ENCODE results near the gene FIGN. TPM values are rescaled to one million over a fixed set of nuclear protein-coding genes. Genes with fewer than 3 reads are reported as not detected.

The FIGN gene
- total RNA-seq, 5 donors from 2014 or later (not counting 1 experiment from before 2014, with no cell fraction given): 0.03 to 0.16 TPM; not detected in 3

DNA sequence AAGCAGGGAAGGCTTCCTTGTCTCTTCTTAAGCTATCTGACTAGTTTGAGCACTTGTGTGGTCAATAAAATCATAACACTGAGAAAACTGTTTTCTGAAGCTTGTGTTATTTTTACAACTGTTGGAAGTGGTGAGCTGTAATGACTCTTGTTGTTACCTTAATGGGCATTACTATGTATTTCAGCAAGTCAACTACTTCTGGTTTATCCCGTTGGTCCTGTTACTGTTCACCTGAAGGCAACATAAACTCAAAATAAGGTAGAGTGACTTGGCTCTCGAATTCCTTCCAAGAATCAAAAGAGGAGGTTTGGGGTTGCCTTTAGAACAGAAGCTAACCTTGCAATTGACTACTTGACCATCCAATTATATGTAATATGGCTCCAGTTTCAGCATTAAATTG, 23.2 kb upstream of the FIGN start:
- H3K36me3 Mint-ChIP-seq: no peaks in the 10 kb centered on the region
- WGBS (ENCODE audit: insufficient coverage): no CpG with 5 or more reads among the region's 2 CpGs
- CTCF ChIA-PET: no interaction called here
- Histone ChIP-seq H3K36me3 (ENCODE audit: control insufficient read depth in 2 of 2, extremely low read depth in 1 of 2, insufficient read depth in 1 of 2, low read length in 1 of 2) (no peaks in the 10 kb centered on the region), H3K27ac (ENCODE audit: low read length) (no peak overlapping the region), H3K27me3 (replicated peaks in 1 of 2; ENCODE audit: control insufficient read depth in 2 of 2, extremely low read depth in 1 of 2, insufficient read depth in 2 of 2, low read length in 1 of 2) (no peaks in the 10 kb centered on the region), H3K4me3 (ENCODE audit: control insufficient read depth in 1 of 2, extremely low read depth in 1 of 2, low read length in 1 of 2) (no peak overlapping the region), H3K9me3 (no peaks in the 10 kb centered on the region), H3K4me1 (ENCODE audit: control insufficient read depth in 1 of 2, extremely low read depth in 1 of 2, insufficient read depth in 2 of 2, low read length in 2 of 2) (no peaks in the 10 kb centered on the region)
- H3K27ac Mint-ChIP-seq: no peak overlapping the region
- no peak for ATAC-seq (replicated peaks in 1 of 4)
- H3K9me3 Mint-ChIP-seq: peaks cover 0 to 5% (median 4%) of the 10 kb centered on the region in 3 donors
- no peak overlapping the region for H3K4me3 Mint-ChIP-seq
- POLR2A ChIA-PET: no interaction called here
- DNase-seq: no peak
- no peaks in the 10 kb centered on the region for H3K27me3 Mint-ChIP-seq
- H3K4me1 Mint-ChIP-seq: no peaks in the 10 kb centered on the region

DNA sequence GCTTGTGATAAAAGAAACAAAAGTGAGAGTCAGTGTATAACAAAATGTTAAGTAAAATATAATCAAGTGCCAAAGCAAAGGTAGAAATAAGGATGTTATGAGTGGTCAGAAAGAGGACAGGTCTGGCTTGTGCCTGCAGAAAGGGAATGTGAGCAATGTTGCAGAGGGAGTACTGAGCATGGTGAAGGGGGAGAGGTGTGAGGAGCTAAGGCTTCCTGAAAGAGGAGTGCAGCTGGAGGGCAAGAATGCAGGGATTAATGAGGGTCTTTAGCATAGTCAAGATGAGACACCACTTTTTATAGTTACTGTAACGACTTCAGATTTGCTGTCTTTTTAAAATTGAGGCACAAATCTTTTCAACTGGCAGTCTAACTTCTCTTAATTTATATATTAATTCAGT, 22.0 kb upstream of the FIGN start:
- H3K27ac ChIP-seq (ENCODE audit: low read length): no peak overlapping the region
- Mint-ChIP-seq H3K27ac (no peak overlapping the region), H3K4me1 (no peaks in the 10 kb centered on the region), H3K9me3 (peaks cover 3 to 5% (median 4%) of the 10 kb centered on the region in 3 donors), H3K27me3 (no peaks in the 10 kb centered on the region), H3K4me3 (no peak overlapping the region), H3K36me3 (no peaks in the 10 kb centered on the region)
- ATAC-seq (replicated peaks in 1 of 4) (no peak), DNase-seq (no peak)
- no peak overlapping the region for H3K4me3 ChIP-seq (ENCODE audit: control insufficient read depth in 1 of 2, extremely low read depth in 1 of 2, low read length in 1 of 2)
- no peaks in the 10 kb centered on the region for H3K4me1 ChIP-seq (ENCODE audit: control insufficient read depth in 1 of 2, extremely low read depth in 1 of 2, insufficient read depth in 2 of 2, low read length in 2 of 2)
- 43% methylated on average over 1 of the region's 1 CpG for WGBS (ENCODE audit: insufficient coverage)
- no peaks in the 10 kb centered on the region for H3K9me3 ChIP-seq
- CTCF ChIA-PET: no interaction called here
- POLR2A ChIA-PET: no interaction called here
- H3K36me3 ChIP-seq (ENCODE audit: control insufficient read depth in 2 of 2, extremely low read depth in 1 of 2, insufficient read depth in 1 of 2, low read length in 1 of 2): no peaks in the 10 kb centered on the region
- no peaks in the 10 kb centered on the region for H3K27me3 ChIP-seq (replicated peaks in 1 of 2; ENCODE audit: control insufficient read depth in 2 of 2, extremely low read depth in 1 of 2, insufficient read depth in 2 of 2, low read length in 1 of 2)

DNA sequence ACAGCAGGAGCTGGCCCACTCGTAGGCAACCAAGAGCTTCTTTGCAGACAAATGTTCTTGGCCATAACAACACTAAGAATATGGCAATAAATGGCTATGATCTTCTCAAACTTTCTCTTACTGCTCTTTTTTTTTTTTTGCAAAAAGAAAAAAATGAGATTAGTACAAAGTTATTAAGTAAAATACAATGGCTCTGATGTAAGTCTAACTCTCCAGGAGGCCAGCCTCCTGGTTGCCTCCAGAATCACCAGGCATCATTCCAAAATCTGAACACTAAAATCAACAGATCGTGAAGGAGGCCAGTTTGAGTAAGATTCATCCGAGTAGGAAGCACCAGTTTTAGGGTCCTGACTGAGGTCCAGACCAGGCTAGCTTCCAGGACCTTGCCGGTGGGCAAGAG, 20.8 kb upstream of the FIGN start:
- ATAC-seq (replicated peaks in 1 of 4): no peak
- WGBS (ENCODE audit: insufficient coverage): 72% methylated on average over 3 of the region's 4 CpGs
- H3K27ac Mint-ChIP-seq: no peak overlapping the region
- H3K9me3 ChIP-seq: no peaks in the 10 kb centered on the region
- no peaks in the 10 kb centered on the region for H3K27me3 Mint-ChIP-seq
- ChIA-PET CTCF (no interaction called here), POLR2A (no interaction called here)
- no peaks in the 10 kb centered on the region for H3K27me3 ChIP-seq (replicated peaks in 1 of 2; ENCODE audit: control insufficient read depth in 2 of 2, extremely low read depth in 1 of 2, insufficient read depth in 2 of 2, low read length in 1 of 2)
- H3K36me3 Mint-ChIP-seq: no peaks in the 10 kb centered on the region
- peaks cover 3 to 11% (median 4%) of the 10 kb centered on the region in 3 donors for H3K9me3 Mint-ChIP-seq
- no peaks in the 10 kb centered on the region for H3K4me1 ChIP-seq (ENCODE audit: control insufficient read depth in 1 of 2, extremely low read depth in 1 of 2, insufficient read depth in 2 of 2, low read length in 2 of 2)
- no peaks in the 10 kb centered on the region for H3K4me1 Mint-ChIP-seq
- H3K27ac ChIP-seq (ENCODE audit: low read length): no peak overlapping the region
- DNase-seq: no peak
- no peak overlapping the region for H3K4me3 ChIP-seq (ENCODE audit: control insufficient read depth in 1 of 2, extremely low read depth in 1 of 2, low read length in 1 of 2)
- H3K36me3 ChIP-seq (ENCODE audit: control insufficient read depth in 2 of 2, extremely low read depth in 1 of 2, insufficient read depth in 1 of 2, low read length in 1 of 2): no peaks in the 10 kb centered on the region
- H3K4me3 Mint-ChIP-seq: no peak overlapping the region

DNA sequence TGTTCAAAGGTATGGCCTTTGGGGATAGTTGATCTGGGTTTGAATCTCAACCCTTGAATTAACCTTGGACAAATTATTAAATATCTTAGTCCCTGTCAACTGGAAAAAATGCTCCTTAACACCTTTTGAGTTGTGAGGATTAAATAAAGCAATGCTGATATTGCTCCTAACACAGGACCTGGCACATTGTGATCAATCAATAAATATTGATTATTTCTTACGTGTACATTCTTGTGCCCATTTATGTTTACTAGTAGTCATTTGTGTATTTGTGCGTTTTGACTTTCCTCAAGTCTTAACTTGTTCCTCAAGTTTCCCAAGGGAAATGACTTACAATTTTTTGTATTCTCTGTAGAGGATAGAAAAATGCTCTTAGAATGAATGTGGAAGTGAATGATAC, 19.6 kb upstream of the FIGN start:
- WGBS (ENCODE audit: insufficient coverage): no CpG with 5 or more reads among the region's 2 CpGs

DNA sequence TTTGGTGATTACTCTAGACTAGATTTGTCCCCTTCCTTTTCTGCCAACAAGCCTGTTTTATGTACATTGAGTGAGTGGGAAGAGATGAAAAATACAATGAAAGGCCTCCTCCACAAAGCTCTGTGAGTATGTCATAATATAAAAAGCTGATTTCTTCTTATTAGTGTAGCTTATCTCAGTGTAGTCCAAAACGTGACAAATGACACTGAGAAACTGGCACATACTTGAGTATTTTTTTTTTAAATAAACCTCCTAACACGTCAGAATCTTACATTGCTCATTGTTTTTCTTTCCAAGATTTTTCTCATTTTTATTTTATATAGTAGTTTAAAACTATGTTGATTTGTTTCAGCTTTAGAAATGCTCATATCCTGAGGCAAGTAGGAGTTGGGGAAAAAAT, 17.9 kb upstream of the FIGN start:
- no peaks in the 10 kb centered on the region for H3K36me3 ChIP-seq (ENCODE audit: control insufficient read depth in 2 of 2, extremely low read depth in 1 of 2, insufficient read depth in 1 of 2, low read length in 1 of 2)
- H3K4me1 ChIP-seq (ENCODE audit: control insufficient read depth in 1 of 2, extremely low read depth in 1 of 2, insufficient read depth in 2 of 2, low read length in 2 of 2): no peaks in the 10 kb centered on the region
- Mint-ChIP-seq H3K9me3 (peaks cover 3 to 12% (median 10%) of the 10 kb centered on the region in 3 donors), H3K27me3 (no peaks in the 10 kb centered on the region), H3K27ac (no peak overlapping the region), H3K4me1 (no peaks in the 10 kb centered on the region), H3K4me3 (no peak overlapping the region), H3K36me3 (no peaks in the 10 kb centered on the region)
- ChIA-PET CTCF (no interaction called here), POLR2A (no interaction called here)
- H3K27ac ChIP-seq (ENCODE audit: low read length): no peak overlapping the region
- H3K27me3 ChIP-seq (replicated peaks in 1 of 2; ENCODE audit: control insufficient read depth in 2 of 2, extremely low read depth in 1 of 2, insufficient read depth in 2 of 2, low read length in 1 of 2): no peaks in the 10 kb centered on the region
- no CpG with 5 or more reads among the region's 2 CpGs for WGBS (ENCODE audit: insufficient coverage)
- ATAC-seq (replicated peaks in 1 of 4) (no peak), DNase-seq (no peak)
- H3K4me3 ChIP-seq (ENCODE audit: control insufficient read depth in 1 of 2, extremely low read depth in 1 of 2, low read length in 1 of 2): no peak overlapping the region
- no peaks in the 10 kb centered on the region for H3K9me3 ChIP-seq

More for the DNA sequence above, 19.6 kb upstream of the FIGN start:
- Histone ChIP-seq H3K4me1 (ENCODE audit: control insufficient read depth in 1 of 2, extremely low read depth in 1 of 2, insufficient read depth in 2 of 2, low read length in 2 of 2) (no peaks in the 10 kb centered on the region), H3K36me3 (ENCODE audit: control insufficient read depth in 2 of 2, extremely low read depth in 1 of 2, insufficient read depth in 1 of 2, low read length in 1 of 2) (no peaks in the 10 kb centered on the region), H3K4me3 (ENCODE audit: control insufficient read depth in 1 of 2, extremely low read depth in 1 of 2, low read length in 1 of 2) (no peak overlapping the region), H3K27me3 (replicated peaks in 1 of 2; ENCODE audit: control insufficient read depth in 2 of 2, extremely low read depth in 1 of 2, insufficient read depth in 2 of 2, low read length in 1 of 2) (no peaks in the 10 kb centered on the region), H3K9me3 (no peaks in the 10 kb centered on the region), H3K27ac (ENCODE audit: low read length) (no peak overlapping the region)
- POLR2A ChIA-PET: no interaction called here
- H3K27me3 Mint-ChIP-seq: no peaks in the 10 kb centered on the region
- DNase-seq (no peak), ATAC-seq (replicated peaks in 1 of 4) (no peak)
- CTCF ChIA-PET: no interaction called here
- no peaks in the 10 kb centered on the region for H3K36me3 Mint-ChIP-seq
- no peak overlapping the region for H3K4me3 Mint-ChIP-seq
- no peak overlapping the region for H3K27ac Mint-ChIP-seq
- no peaks in the 10 kb centered on the region for H3K4me1 Mint-ChIP-seq
- peaks cover 3 to 12% (median 4%) of the 10 kb centered on the region in 3 donors for H3K9me3 Mint-ChIP-seq

DNA sequence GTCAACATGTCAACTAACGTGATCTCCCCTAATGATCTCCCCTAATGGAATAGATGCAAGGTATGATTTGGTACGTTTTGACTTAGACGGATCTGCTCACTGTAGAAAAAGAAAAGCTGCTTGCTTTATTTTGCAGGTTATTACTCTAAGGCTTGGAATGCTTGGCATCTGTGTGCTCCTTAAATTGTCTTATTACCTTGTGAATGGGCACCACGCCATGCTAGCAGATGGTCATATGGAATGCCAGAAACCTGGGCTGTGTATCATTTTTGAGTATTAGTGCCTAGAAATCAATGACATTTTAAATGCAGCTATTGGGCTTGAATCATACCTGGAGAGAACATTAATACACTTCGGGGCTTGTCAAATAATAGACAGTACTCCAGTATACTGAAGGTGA, 16.5 kb upstream of the FIGN start:
- no peaks in the 10 kb centered on the region for H3K4me1 ChIP-seq (ENCODE audit: control insufficient read depth in 1 of 2, extremely low read depth in 1 of 2, insufficient read depth in 2 of 2, low read length in 2 of 2)
- H3K27ac ChIP-seq (ENCODE audit: low read length): no peak overlapping the region
- Mint-ChIP-seq H3K36me3 (no peaks in the 10 kb centered on the region), H3K9me3 (peaks cover 3 to 14% (median 5%) of the 10 kb centered on the region in 3 donors), H3K4me1 (no peaks in the 10 kb centered on the region), H3K27ac (no peak overlapping the region), H3K27me3 (no peaks in the 10 kb centered on the region), H3K4me3 (no peak overlapping the region)
- no peaks in the 10 kb centered on the region for H3K27me3 ChIP-seq (replicated peaks in 1 of 2; ENCODE audit: control insufficient read depth in 2 of 2, extremely low read depth in 1 of 2, insufficient read depth in 2 of 2, low read length in 1 of 2)
- ATAC-seq (replicated peaks in 1 of 4) (no peak), DNase-seq (no peak)
- POLR2A ChIA-PET: no interaction called here
- 100% methylated on average over 1 of the region's 5 CpGs for WGBS (ENCODE audit: insufficient coverage)
- H3K4me3 ChIP-seq (ENCODE audit: control insufficient read depth in 1 of 2, extremely low read depth in 1 of 2, low read length in 1 of 2): no peak overlapping the region
- CTCF ChIA-PET: no interaction called here
- no peaks in the 10 kb centered on the region for H3K9me3 ChIP-seq
- H3K36me3 ChIP-seq (ENCODE audit: control insufficient read depth in 2 of 2, extremely low read depth in 1 of 2, insufficient read depth in 1 of 2, low read length in 1 of 2): no peaks in the 10 kb centered on the region

DNA sequence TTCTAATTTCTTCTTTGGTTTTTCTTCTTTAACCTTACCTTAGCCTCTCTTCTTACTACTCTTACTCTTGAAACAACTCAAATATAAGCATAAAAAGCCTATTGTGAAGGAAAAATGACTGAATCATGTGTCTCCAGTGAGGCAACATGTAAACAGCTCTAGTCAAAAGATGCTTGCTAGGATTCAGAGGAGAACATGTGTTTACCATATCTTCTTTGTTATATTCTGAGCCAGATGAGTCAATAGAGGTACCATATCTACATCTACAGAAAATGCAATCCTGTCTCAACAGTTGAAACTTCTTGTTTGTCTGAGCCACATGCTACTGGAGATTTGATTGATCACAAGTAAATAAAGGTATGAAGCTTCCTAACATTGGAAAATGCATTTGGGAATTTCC, 15.9 kb upstream of the FIGN start:
- H3K27me3 Mint-ChIP-seq: no peaks in the 10 kb centered on the region
- peaks cover 3 to 14% (median 5%) of the 10 kb centered on the region in 3 donors for H3K9me3 Mint-ChIP-seq
- CTCF ChIA-PET: no interaction called here
- no peaks in the 10 kb centered on the region for H3K36me3 Mint-ChIP-seq
- POLR2A ChIA-PET: no interaction called here
- ATAC-seq (replicated peaks in 1 of 4) (no peak), DNase-seq (no peak)
- H3K4me1 Mint-ChIP-seq: no peaks in the 10 kb centered on the region
- no peak overlapping the region for H3K4me3 ChIP-seq (ENCODE audit: control insufficient read depth in 1 of 2, extremely low read depth in 1 of 2, low read length in 1 of 2)
- no peak overlapping the region for H3K27ac Mint-ChIP-seq
- H3K4me1 ChIP-seq (ENCODE audit: control insufficient read depth in 1 of 2, extremely low read depth in 1 of 2, insufficient read depth in 2 of 2, low read length in 2 of 2): no peaks in the 10 kb centered on the region
- no peaks in the 10 kb centered on the region for H3K27me3 ChIP-seq (replicated peaks in 1 of 2; ENCODE audit: control insufficient read depth in 2 of 2, extremely low read depth in 1 of 2, insufficient read depth in 2 of 2, low read length in 1 of 2)
- H3K36me3 ChIP-seq (ENCODE audit: control insufficient read depth in 2 of 2, extremely low read depth in 1 of 2, insufficient read depth in 1 of 2, low read length in 1 of 2): no peaks in the 10 kb centered on the region
- H3K27ac ChIP-seq (ENCODE audit: low read length): no peak overlapping the region
- no peak overlapping the region for H3K4me3 Mint-ChIP-seq
- no peaks in the 10 kb centered on the region for H3K9me3 ChIP-seq
